HT1080 (cell line): Measurements from ENCODE around the gene FILIP1. TPM values are rescaled to one million over a fixed set of nuclear protein-coding genes. Genes with fewer than 3 reads are reported as not detected.
A peak's percentile ranks its signal among the peaks of the same experiment; 100 is the strongest.

Experiments used
- DNase-seq: peaks from one replicate; pipeline ENCODE4 v3.0.0-alpha.2; 2015; ENCODE audit warnings: low read depth
- total RNA-seq: library from RNA; depleted of rRNA; stranded (reverse); fragments of >200 nt; shearing (Covaris generic); gene quantifications from 2 replicates; pipeline ENCODE4 v1.2.3, GENCODE V29; 2014

The FILIP1 gene
- total RNA-seq, 1 experiment from 2014 or later: 0.85 TPM

GRCh38 chr6:75347898-75348610 is 145.5 kb downstream of the FILIP1 start:
- DNase-seq: no peak

- no peak for DNase-seq
These were observed 148.2 kb downstream of the FILIP1 start for GRCh38 chr6:75345413-75345812.

- DNase-seq: no peak
These were observed 149.1 kb downstream of the FILIP1 start for GRCh38 chr6:75344455-75344854.

- no peak for DNase-seq
These were observed 149.6 kb downstream of the FILIP1 start for GRCh38 chr6:75344021-75344420.

GRCh38 chr6:75337835-75338580 is 155.6 kb downstream of the FILIP1 start:
- DNase-seq: no peak

- no peak for DNase-seq
These were observed 159.1 kb downstream of the FILIP1 start for GRCh38 chr6:75334266-75335040.

- DNase-seq: no peak
These were observed 159.9 kb downstream of the FILIP1 start for GRCh38 chr6:75333676-75334200.

- no peak for DNase-seq
These were observed 162.4 kb downstream of the FILIP1 start for GRCh38 chr6:75331151-75331550.

GRCh38 chr6:75329703-75330102 is 163.9 kb downstream of the FILIP1 start:
- DNase-seq: no peak

GRCh38 chr6:75327807-75328206 is 165.8 kb downstream of the FILIP1 start:
- DNase-seq: no peak

GRCh38 chr6:75326557-75327258 is 166.9 kb downstream of the FILIP1 start:
- DNase-seq: no peak

GRCh38 chr6:75318900-75319299 is 174.7 kb downstream of the FILIP1 start:
- DNase-seq: no peak

GRCh38 chr6:75317503-75318206 is 175.9 kb downstream of the FILIP1 start:
- peak; percentile 32 for DNase-seq

GRCh38 chr6:75315978-75316377 is 177.6 kb downstream of the FILIP1 start:
- DNase-seq: no peak

- no peak for DNase-seq
These were observed 185.2 kb downstream of the FILIP1 start for GRCh38 chr6:75308250-75308988.

GRCh38 chr6:75307364-75308004 is 186.1 kb downstream of the FILIP1 start:
- no peak for DNase-seq

GRCh38 chr6:75306064-75306463 is 187.5 kb downstream of the FILIP1 start:
- no peak for DNase-seq

- DNase-seq: no peak
These were observed 188.0 kb downstream of the FILIP1 start for GRCh38 chr6:75305573-75305972.

GRCh38 chr6:75302280-75302679 is 191.3 kb downstream of the FILIP1 start:
- no peak for DNase-seq
